ENCODE measurements around the gene IMMT. TPM values are rescaled to one million over a fixed set of nuclear protein-coding genes. Genes with fewer than 3 reads are reported as not detected.

The IMMT gene
- total and polyA plus RNA-seq, 9 of the 15 experiments (the other 6 are each of a cell fraction or from before 2014, with no cell fraction given): 119 to 294 (median 140) TPM

DNA sequence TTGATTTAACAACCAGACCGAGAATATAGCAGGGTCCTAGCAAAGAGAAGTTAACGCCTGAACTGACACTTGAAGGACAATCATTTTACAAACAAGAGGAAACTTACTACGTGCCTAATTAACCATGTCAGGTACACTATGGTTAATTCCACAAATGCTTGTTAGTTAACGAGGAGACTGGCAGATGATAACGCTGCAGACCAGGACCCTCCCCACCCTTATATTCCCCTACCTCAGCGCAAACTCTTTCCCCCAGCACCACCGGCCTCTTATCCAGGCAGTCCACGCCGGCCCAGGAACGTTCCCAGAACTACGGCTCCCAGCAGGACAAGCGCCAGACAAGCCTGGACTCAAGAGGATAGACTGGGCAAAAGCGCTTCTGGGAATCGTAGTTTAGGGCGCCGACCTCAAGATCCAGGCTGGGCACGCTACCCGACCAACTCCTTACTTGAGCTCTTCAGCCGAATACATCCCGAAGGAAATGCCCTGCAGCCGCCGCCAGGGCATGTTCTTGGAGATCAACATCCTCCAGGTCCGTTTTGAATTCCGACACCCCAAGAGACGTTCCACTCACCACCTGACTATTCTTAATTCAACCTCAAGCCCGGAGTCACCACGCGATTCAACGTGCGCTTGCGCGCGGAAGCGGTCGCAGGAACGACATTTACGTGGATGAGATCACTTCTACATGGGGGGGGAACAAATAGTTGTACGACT lies 89.9 kb downstream of the IMMT start, which contains the start of gene POLR1A (continued):
- TF ChIP-seq, protein P1, sequence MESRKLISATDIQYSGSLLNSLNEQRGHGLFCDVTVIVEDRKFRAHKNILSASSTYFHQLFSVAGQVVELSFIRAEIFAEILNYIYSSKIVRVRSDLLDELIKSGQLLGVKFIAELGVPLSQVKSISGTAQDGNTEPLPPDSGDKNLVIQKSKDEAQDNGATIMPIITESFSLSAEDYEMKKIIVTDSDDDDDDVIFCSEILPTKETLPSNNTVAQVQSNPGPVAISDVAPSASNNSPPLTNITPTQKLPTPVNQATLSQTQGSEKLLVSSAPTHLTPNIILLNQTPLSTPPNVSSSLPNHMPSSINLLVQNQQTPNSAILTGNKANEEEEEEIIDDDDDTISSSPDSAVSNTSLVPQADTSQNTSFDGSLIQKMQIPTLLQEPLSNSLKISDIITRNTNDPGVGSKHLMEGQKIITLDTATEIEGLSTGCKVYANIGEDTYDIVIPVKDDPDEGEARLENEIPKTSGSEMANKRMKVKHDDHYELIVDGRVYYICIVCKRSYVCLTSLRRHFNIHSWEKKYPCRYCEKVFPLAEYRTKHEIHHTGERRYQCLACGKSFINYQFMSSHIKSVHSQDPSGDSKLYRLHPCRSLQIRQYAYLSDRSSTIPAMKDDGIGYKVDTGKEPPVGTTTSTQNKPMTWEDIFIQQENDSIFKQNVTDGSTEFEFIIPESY (CRISPR knock-in tag; IDR thresholded peaks at IDR 0.05): no peak
- TF ChIP-seq ZNF165 (CRISPR knock-in tag; IDR thresholded peaks at IDR 0.05; ENCODE audit: borderline replicate concordance) (0 out of 2 replicates have a peak, but pooled peaks have one; percentile 4), MYNN (IDR thresholded peaks at IDR 0.05) (no peak), MYNN (CRISPR knock-in tag; IDR thresholded peaks at IDR 0.05) (no peak), RBBP5 (IDR thresholded peaks at IDR 0.05; ENCODE audit: borderline replicate concordance, insufficient read depth, low read length, poor library complexity, severe bottlenecking) (peak; percentile 32), CSDE1 (IDR thresholded peaks at IDR 0.05) (no peak), LCOR (CRISPR knock-in tag; IDR thresholded peaks at IDR 0.05) (peak; percentile 81; the same call in 1 of the 2 replicates), ZNF347 (CRISPR knock-in tag; IDR thresholded peaks at IDR 0.05; ENCODE audit: low read depth) (no peak), TEAD1 (CRISPR knock-in tag; IDR thresholded peaks at IDR 0.05) (0 out of 4 replicates have a peak, but pooled peaks of 1 of the 2 experiments have one; percentile 2), SAFB2 (IDR thresholded peaks at IDR 0.05; ENCODE audit: borderline replicate concordance, low read depth, low read length, severe bottlenecking) (no peak), ATF1 (CRISPR knock-in tag; IDR thresholded peaks at IDR 0.05) (no peak), ATF1 (tag; IDR thresholded peaks at IDR 0.05) (no peak), ERF (CRISPR knock-in tag; IDR thresholded peaks at IDR 0.05) (0 out of 2 replicates have a peak, but pooled peaks have one; percentile 36), SMAD4 (CRISPR knock-in tag; conservative IDR thresholded peaks at IDR 0.05) (0 out of 2 replicates have a peak, but pooled peaks have one; percentile 38), KAT2B (IDR thresholded peaks at IDR 0.05; ENCODE audit: low read depth, low read length) (no peak), ZNF143 (CRISPR knock-in tag; IDR thresholded peaks at IDR 0.05) (peak; percentile 95), U2AF1 (optimal IDR thresholded peaks at IDR 0.05; ENCODE audit: low read depth, low read length) (no peak), MCM3 (IDR thresholded peaks at IDR 0.05) (no peak), HNRNPH1 (optimal IDR thresholded peaks at IDR 0.05; ENCODE audit: low read depth, low read length) (no peak), MTA2 (IDR thresholded peaks at IDR 0.05; ENCODE audit: low read depth) (no peak)
- TF ChIP-seq, protein P2, sequence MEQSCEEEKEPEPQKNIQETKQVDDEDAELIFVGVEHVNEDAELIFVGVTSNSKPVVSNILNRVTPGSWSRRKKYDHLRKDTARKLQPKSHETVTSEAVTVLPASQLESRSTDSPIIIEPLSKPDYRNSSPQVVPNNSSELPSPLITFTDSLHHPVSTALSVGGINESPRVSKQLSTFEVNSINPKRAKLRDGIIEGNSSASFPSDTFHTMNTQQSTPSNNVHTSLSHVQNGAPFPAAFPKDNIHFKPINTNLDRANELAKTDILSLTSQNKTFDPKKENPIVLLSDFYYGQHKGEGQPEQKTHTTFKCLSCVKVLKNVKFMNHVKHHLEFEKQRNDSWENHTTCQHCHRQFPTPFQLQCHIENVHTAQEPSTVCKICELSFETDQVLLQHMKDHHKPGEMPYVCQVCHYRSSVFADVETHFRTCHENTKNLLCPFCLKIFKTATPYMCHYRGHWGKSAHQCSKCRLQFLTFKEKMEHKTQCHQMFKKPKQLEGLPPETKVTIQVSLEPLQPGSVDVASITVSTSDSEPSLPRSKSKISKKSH (CRISPR knock-in tag; IDR thresholded peaks at IDR 0.05): no peak
- TF ChIP-seq, protein P3, sequence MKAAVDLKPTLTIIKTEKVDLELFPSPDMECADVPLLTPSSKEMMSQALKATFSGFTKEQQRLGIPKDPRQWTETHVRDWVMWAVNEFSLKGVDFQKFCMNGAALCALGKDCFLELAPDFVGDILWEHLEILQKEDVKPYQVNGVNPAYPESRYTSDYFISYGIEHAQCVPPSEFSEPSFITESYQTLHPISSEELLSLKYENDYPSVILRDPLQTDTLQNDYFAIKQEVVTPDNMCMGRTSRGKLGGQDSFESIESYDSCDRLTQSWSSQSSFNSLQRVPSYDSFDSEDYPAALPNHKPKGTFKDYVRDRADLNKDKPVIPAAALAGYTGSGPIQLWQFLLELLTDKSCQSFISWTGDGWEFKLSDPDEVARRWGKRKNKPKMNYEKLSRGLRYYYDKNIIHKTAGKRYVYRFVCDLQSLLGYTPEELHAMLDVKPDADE (conservative IDR thresholded peaks at IDR 0.05; ENCODE audit: control insufficient read depth, low read depth, low read length): peak; percentile 91; the same call in 1 of the 2 replicates
- TF ChIP-seq, protein P4, sequence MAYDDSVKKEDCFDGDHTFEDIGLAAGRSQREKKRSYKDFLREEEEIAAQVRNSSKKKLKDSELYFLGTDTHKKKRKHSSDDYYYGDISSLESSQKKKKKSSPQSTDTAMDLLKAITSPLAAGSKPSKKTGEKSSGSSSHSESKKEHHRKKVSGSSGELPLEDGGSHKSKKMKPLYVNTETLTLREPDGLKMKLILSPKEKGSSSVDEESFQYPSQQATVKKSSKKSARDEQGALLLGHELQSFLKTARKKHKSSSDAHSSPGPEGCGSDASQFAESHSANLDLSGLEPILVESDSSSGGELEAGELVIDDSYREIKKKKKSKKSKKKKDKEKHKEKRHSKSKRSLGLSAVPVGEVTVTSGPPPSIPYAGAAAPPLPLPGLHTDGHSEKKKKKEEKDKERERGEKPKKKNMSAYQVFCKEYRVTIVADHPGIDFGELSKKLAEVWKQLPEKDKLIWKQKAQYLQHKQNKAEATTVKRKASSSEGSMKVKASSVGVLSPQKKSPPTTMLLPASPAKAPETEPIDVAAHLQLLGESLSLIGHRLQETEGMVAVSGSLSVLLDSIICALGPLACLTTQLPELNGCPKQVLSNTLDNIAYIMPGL (CRISPR knock-in tag; IDR thresholded peaks at IDR 0.05): peak; percentile 33; the same call in 1 of the 2 replicates

Data from K562 (cell line).